NT2/D1 (cell line): ENCODE data around the gene ETDA.
"Not testable (repeated sequence)": the region's sequence is repeated elsewhere in the genome, so short reads cannot be mapped to it uniquely, and the experiment has no call there.

Source experiments
- DNase-seq: peaks from one replicate; pipeline ENCODE4 v3.0.0-alpha.2; 2011; ENCODE audit warnings: low read depth, low spot score
- H3K27me3 ChIP-seq: 2 replicates; pipeline ENCODE4 v1.6.0; 2011; ENCODE audit warnings: mild to moderate bottlenecking; ENCODE audit not compliant: insufficient read length, insufficient read depth
- H3K36me3 ChIP-seq: 2 replicates; pipeline ENCODE4 v1.6.1; 2011; ENCODE audit warnings: mild to moderate bottlenecking, low read length, mixed read lengths; ENCODE audit not compliant: insufficient read depth, insufficient read length
- H3K4me1 ChIP-seq: 2 replicates; pipeline ENCODE4 v1.5.1; 2011; ENCODE audit not compliant: insufficient read depth, insufficient read length
- H3K4me3 ChIP-seq: 2 replicates; pipeline ENCODE4 v1.5.1; 2011; ENCODE audit warnings: low read depth; ENCODE audit not compliant: insufficient read length
- H3K9ac ChIP-seq: 2 replicates; pipeline ENCODE4 v1.6.0; 2011; ENCODE audit warnings: low read depth; ENCODE audit not compliant: insufficient read length
- H3K9me3 ChIP-seq: 2 replicates; pipeline ENCODE4 v1.5.1; 2011; ENCODE audit warnings: mild to moderate bottlenecking, low read length; ENCODE audit not compliant: insufficient read depth
- SUZ12 ChIP-seq: IDR thresholded peaks from 2 replicates; pipeline ENCODE4 v1.6.1; 2011; ENCODE audit not compliant: insufficient read length, insufficient read depth; ENCODE audit errors: extremely low read depth
- YY1 ChIP-seq: IDR thresholded peaks from 2 replicates; pipeline ENCODE4 v1.6.1; 2011; ENCODE audit not compliant: insufficient read length, insufficient read depth
- ZNF274 ChIP-seq: IDR thresholded peaks from 2 replicates; pipeline ENCODE4 v1.6.1; 2011; ENCODE audit warnings: mild to moderate bottlenecking, low read depth, low read length

Gene ETDA

DNA sequence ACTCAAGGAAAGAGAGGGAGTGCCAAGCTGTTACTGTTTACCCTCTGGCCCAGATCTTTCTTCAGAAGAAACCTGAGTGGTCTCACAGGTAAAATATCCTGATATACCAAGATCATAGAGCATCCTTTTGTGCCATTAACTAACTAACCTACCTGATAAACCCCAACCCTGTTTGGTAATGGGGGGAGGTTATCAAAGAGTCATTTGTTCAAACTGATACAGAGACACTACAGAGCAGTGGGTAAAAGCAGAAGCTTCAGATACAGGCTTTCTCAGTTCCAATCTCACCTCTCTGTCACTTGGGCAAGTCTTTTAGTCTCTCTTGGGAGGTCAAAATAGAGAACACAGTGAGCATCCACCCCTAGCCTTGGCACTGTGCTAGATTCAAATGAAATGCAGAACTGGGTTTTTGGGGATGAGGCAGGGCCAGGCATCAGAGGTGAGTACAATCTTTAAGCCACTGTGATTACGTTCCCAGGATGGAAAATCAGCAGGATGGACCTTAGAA lies at the start of gene ETDA:
TSS of gene ETDA (plus strand) at position 51 of the 508 bp plus-strand sequence. CDS start 1,216 bp downstream, outside the sequence.
- H3K9me3 ChIP-seq, DNase-seq, H3K4me3 ChIP-seq, H3K36me3 ChIP-seq, H3K27me3 ChIP-seq, H3K4me1 ChIP-seq, H3K9ac ChIP-seq: not testable (repeated sequence)

DNA sequence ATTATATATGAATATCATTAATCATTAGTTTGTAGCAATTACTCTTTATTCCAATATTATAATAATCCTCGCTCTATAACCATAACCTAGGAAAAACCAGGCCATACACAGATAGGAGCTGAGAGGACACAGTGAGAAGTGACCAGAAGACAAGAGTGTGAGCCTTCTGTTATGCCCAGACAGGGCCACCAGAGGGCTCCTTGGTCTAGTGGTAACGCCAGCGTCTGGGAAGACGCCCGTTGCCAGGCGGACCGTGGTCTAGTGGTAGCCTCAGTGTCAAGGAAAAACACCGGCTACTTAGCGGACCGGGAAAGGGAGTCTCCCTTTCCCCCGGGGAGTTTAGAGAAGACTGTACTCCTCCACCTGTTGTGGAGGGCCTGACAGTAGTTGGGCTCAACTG lies 45.4 kb upstream of the ETDA start:
- not testable (repeated sequence) for H3K9ac ChIP-seq, H3K36me3 ChIP-seq, DNase-seq, H3K27me3 ChIP-seq, H3K4me1 ChIP-seq, H3K4me3 ChIP-seq, H3K9me3 ChIP-seq

DNA sequence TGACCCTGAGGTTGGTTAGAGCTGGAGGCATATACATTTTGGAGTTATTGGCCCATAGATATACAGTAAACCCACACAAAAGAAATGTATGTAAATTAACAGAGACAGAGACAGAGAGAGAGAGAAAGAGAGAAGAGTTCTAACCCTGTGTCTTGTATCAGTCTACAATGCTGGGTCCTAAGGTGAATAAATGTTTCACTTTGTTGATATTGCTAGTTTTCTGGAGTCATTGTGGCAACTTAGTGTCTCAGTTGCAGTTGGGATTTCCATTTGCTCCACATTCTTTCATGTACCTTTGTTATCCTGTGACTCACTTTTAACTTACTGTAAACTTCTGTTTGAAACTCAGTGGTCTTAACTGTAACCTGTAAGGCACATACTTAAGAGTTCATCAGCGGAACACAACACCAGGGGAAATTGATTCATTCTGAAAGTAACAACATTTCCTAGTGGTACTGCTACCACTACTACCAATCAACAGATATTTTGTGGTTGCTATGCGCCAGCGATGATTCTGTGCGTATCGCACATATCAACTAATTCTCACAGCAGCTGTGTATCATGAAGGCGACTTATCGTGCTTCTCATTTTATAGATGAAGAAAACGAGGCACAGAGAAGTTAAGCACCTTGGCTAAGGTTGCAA lies 38.5 kb upstream of the ETDA start:
- Histone ChIP-seq H3K9ac (no peak overlapping the region), H3K27me3 (no peaks in the 10 kb centered on the region), H3K9me3 (no peaks in the 10 kb centered on the region), H3K4me3 (no peak overlapping the region), H3K36me3 (no peaks in the 10 kb centered on the region), H3K4me1 (no peaks in the 10 kb centered on the region)
- DNase-seq = no peak
- TF ChIP-seq SUZ12 (no peak), ZNF274 (no peak), YY1 (no peak)

DNA sequence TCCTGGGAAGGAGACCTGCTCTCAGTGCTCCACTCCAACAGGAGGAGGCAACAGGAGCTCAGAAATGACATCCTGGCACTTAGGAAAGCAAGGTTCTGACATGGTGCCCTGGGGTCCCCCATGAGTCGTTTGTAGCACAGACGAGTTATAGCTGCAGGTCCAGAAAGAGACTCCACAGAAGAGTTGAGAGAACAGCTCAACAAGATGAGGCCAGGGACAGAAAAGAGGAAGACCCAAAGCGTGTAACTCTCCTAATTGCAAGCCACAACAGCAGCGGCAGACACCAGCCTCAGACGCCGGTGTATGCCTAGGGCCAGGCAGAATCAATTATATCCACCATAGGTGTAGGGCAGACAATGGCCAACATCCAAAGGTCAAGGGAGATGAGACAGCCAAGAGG lies 5.9 kb upstream of the ETDA start:
- H3K9ac ChIP-seq, H3K9me3 ChIP-seq, DNase-seq, H3K36me3 ChIP-seq, H3K4me3 ChIP-seq, H3K27me3 ChIP-seq, H3K4me1 ChIP-seq: not testable (repeated sequence)

DNA sequence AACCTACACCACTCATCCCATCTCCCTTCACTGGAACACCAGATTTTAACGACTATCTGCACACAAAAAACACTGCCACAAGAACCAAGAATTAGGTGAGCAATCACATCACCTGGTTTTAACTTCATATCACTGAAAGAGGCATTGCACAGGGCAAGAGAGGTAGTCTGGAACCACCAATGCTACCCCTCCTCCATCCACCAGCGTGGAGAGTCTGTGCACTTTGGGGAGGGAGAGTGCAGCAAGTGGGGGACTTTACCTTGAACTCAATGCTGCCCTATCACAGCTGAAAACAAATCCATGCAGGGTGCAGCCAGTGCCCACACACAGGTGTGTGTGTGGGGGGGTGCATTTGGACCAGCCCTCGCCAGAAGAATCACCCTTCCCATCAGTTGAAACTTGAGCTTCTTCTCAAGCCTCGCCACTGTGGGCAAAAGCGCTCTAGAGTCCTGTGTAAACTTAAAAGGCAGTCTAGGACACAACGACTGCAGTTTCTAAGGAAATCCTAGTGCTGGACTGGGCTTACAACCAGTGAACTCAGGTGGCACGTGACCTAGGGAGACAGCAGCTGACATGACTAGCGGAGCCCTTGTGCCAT lies 4.3 kb downstream of the ETDA start:
- DNase-seq, H3K4me1 ChIP-seq, H3K36me3 ChIP-seq, H3K9me3 ChIP-seq, H3K9ac ChIP-seq, H3K4me3 ChIP-seq, H3K27me3 ChIP-seq: not testable (repeated sequence)

DNA sequence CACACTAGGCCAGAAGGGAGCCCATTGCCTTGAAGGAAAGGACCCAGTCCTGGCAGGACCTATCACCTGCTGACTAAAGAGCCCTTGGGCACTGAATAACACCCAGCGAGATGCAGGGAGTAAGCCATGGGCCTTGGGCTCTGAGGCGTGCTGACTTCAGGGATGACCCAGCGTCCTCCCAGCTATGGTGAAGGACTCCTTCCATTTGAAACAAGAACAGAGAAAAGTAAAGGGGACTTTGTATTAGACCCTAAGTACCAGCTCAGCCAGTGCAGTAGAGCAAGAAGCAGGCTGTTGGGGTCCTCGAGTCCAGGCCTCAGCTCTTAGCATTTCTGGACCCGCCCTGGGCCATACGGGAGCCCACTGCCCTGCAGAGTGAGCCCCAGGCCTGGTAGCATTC lies 5.1 kb downstream of the ETDA start:
- no peak for DNase-seq
- no peak overlapping the region for H3K4me3 ChIP-seq
- no peak for TF ChIP-seq ZNF274
- no peak for TF ChIP-seq SUZ12
- H3K27me3 ChIP-seq = no peaks in the 10 kb centered on the region
- no peaks in the 10 kb centered on the region for H3K9me3 ChIP-seq
- H3K4me1 ChIP-seq = no peaks in the 10 kb centered on the region
- H3K36me3 ChIP-seq = no peaks in the 10 kb centered on the region
- no peak overlapping the region for H3K9ac ChIP-seq

DNA sequence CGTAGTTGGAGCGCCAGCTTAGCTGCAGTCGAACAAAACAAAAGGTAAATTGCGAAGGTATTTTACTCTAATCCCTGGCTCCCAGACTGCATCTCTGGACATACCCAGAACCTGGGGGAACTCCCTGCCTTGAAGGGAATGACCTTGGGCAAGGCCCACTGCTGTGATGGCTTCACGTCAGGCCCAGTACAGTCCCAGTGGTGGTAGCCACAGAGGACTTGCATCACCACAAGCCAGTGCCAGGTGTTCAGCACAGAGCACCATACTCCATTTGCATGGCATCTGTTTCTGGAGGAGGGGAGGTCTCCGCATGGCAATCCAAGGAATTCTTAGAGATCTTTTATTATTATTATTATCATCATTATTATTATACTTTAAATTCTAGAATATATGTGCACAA lies 5.6 kb downstream of the ETDA start:
- Histone ChIP-seq H3K4me3 (no peak overlapping the region), H3K4me1 (no peaks in the 10 kb centered on the region), H3K9me3 (no peaks in the 10 kb centered on the region), H3K36me3 (no peaks in the 10 kb centered on the region), H3K9ac (no peak overlapping the region), H3K27me3 (no peaks in the 10 kb centered on the region)
- DNase-seq = no peak
- no peak for TF ChIP-seq SUZ12
- TF ChIP-seq YY1 = no peak
- no peak for TF ChIP-seq ZNF274

DNA sequence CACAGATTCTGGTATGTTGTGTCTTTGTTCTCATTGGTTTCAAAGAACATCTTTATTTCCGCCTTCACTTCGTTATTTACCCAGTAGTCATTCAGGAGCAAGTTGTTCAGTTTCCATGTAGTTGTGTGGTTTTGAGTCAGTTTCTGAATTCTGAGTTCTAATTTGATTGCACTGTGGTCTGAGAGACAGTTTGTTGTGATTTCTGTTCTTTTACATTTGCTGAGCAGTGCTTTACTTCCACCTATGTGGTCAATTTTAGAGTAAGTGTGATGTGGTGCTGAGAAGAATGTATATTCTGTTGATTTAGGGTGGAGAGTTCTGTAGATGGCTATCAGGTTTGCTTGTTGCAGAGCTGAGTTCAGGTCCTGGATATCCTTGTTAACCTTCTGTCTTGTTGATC lies 9.1 kb downstream of the ETDA start:
- not testable (repeated sequence) for DNase-seq, H3K27me3 ChIP-seq, H3K4me3 ChIP-seq, H3K36me3 ChIP-seq, H3K9me3 ChIP-seq, H3K4me1 ChIP-seq, H3K9ac ChIP-seq

DNA sequence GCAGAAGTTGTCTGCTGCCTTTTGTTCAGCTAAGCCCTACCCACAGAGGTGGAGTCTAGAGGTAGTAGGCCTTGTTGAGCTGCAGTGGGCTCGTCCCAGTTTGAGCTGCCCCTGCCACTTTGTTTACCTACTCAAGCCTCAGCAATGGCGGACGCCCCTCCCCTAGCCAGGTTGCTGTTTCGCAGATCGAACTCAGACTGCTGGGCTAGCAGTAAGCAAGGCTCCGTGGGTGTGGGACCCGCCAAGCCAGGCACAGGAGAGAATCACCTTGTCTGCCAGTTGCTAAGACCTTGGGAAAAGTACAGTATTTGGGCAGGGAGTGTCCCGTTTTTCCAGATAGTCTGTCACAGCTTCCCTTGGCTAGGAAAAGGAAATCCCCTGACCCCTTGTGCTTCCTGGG lies 11.5 kb downstream of the ETDA start:
- not testable (repeated sequence) for H3K9ac ChIP-seq, H3K9me3 ChIP-seq, H3K4me3 ChIP-seq, H3K4me1 ChIP-seq, DNase-seq, H3K27me3 ChIP-seq, H3K36me3 ChIP-seq
